ENCODE measurements around the gene KRTAP5-1. TPM values are rescaled to one million over a fixed set of nuclear protein-coding genes. Genes with fewer than 3 reads are reported as not detected.
A peak's percentile ranks its signal among the peaks of the same experiment; 100 is the strongest.

Gene KRTAP5-1
- polyA plus RNA-seq, 3 donors: 0.13 to 0.64 (median 0.48) TPM

GRCh38 chr11:1572197-1573076 is 12.6 kb downstream of the KRTAP5-1 start, which contains the start of gene DUSP8:
DUSP8 (minus strand) TSS chr11:1572271; CDS start chr11:1565826, 6,445 bp downstream.
- DNase-seq: peak; percentile 82

DNA sequence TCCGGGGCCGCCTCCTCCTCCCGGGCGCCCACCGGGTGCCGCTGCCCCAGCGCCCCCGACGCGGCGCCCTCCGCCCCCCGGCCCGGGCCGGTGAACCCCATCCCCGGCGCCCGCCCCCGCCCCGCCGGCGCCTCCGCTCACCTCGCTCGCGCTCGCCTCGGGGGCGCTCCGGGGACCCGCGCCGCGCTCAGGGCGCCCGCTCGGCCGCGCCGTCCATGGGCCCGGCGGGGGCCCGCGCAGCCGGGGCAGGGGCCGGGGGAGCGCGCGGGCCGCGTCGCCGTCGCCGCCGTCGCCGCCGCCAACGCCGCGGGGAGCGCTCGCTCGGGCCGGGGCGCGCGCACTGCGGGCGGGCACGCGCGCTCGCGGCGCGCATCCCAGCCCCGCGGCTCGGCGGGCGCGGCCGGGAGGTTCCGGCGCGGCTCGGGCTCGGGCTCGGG is 13.3 kb downstream of the KRTAP5-1 start:
- DNase-seq: no peak

GRCh38 chr11:1570896-1571759 is 14.0 kb downstream of the KRTAP5-1 start:
- DNase-seq: no peak

DNA sequence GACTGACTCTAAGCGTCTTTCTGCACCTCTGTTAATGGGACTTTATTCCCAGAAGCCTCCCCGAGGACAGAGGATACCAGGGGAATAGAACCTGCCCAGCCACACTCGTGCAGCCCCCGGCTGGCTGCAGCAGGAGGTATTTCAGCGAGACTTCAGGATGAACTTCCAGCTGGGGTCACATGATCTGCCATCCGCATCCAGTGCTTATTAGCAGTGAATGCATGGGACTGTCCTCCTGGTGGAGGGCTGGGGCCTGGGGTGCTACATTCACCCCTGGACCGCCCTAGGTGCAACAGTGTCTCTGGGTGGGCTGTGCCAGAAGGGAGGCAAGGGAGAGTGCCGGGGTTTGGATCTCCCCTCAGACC is 14.6 kb downstream of the KRTAP5-1 start:
- DNase-seq: no peak

- no peak for DNase-seq
These were observed 15.1 kb downstream of the KRTAP5-1 start for GRCh38 chr11:1570001-1570453.

DNA sequence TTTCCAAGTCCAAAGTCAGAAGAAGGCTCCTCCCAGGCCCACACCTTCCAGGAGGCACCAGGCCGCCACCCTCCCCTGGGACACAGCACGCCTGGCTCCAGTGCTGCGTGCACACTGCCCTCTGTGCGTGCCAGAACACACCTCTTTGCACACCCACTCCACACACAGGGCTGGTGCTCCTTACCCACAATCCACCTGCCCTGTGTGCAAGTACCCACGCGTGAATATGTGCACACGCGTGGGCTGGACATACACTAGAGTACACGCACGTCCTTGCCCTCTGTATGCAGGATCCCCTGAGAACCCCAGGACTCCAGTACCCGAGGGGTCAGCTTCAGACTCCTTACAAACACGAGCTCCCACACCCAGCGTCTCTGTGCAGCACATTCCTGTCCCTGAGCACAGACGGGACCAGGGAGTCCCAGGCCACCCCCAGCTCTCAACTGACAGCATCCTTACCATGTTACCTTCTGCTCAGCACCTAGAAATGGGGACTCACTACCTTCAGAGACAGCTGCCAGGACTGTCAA is 15.8 kb downstream of the KRTAP5-1 start:
- no peak for DNase-seq

GRCh38 chr11:1568441-1568911 is 16.6 kb downstream of the KRTAP5-1 start:
- DNase-seq: no peak

DNA sequence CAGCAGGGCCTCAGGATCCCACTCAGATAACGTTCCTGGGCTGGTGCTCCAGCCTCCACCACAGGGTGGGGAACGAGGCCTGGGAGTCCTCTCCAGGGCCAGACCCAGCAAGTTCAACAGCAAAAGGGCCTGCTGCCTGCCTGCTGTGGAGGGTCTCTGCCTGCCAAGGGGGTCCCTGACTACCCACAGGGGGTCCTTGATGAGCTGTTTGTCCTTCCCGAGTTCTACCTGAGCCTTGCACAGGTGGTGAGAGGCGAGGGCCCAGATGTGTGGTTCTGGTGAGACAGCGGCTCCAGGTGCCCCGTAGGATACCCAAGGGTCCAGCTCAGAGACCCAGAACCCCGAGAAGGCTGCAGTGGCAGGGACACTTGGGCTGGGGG is 17.4 kb downstream of the KRTAP5-1 start:
- no peak for DNase-seq

DNA sequence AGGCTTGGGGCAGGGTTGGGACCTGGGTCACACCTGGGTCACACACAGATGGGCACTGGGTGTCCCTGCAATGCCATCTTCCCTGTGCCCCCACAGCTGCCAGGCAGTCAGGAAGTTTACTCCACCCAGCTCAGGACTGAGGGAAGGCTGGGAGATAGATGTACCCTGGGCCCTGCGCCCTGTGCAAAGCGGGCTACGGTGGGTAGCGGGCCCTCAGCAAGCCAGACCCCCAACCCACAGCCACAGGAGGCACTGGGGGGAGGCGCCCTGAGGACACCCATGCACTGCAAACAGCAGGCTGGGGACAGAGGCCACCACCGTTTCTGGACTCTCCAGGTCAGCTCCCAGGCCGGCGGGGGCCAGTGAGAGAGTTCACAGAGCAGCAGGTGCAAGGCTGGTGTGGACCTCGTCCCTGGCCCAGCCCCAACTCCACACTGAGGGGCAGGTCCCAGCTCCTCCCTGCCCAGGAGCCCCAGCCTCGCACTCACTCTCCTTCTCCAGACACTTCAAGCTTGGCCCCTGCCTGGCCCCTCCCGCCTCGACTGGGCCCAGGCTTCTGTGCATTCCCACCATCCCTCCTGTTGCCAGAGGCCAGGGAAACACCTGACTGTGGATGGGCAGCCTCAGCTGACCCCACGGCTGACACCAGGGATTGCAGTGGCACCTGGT is 17.9 kb downstream of the KRTAP5-1 start:
- no peak for DNase-seq

- DNase-seq: no peak
These were observed 18.6 kb downstream of the KRTAP5-1 start for GRCh38 chr11:1566381-1567051.

GRCh38 chr11:1565904-1566247 is 19.2 kb downstream of the KRTAP5-1 start:
- no peak for DNase-seq

DNA sequence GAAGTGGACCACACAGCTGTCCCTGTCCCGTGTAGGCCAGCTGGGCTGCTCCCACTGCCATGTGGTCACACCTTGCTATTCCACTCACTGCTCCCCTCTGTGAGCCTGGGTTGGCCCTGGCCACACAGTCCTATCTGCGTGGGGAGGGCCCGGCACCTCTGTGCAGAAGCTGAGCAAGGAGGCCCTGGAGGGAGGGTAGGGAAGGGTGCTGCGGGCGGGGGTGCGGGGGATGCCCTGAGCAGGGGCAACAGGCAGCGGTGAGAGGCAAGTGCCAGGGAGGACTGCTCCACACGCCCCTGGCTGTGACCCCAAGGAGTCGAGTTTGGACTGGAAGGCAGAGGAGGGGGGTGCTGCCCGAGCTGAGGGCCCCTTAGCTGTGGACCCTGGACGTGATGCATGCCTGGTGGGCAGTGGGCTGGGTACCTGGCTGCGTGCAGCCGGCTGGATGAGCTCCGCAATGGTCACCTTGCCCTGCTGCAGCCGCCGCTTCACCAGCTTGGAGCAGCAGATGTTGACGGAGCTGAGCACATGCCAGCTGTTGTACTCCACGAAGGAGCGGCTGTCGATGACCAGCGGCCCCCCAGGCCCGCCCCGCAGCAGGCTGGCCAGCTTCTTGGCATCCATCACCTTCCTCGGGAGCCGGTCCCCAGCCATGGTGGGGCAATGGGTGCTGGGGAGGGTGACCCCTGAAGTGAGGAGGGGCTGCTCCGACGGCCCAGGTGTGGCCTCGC is 19.7 kb downstream of the KRTAP5-1 start:
- no peak for DNase-seq

DNA sequence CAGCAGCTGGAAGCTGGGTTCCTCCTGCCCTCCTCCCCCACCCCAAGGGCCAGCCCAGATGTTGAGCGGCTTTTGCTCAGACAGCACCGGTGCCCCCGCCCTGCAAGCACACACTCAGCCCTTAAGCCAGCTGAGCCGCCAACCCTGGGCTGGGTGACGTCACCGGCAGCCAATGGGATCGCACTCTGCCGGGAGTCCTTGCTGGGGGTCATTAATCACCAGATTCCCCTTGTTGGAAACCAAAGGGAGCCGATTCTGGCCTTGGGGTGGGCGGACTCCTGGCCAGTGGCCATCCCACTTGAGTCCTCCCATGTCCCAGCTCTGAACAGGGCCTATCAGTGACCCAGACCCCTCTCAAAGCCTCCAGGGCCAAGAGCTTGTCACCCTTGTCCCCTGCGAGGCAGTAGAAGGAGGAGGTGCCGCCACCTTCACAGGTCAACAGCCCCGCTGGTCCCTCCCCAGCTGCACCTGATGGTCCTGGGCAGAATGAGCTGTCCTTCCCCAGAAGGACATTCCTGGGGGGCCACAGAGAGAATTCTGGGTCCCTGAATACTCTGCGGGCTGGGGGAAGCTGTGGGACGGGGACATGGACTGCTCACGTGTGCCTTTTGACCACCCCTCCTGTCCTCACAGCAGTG is 20.4 kb downstream of the KRTAP5-1 start:
- peak; percentile 78 for DNase-seq

- DNase-seq: no peak
These were observed 21.2 kb downstream of the KRTAP5-1 start for GRCh38 chr11:1563697-1564534.

GRCh38 chr11:1563149-1563638 is 21.9 kb downstream of the KRTAP5-1 start:
- no peak for DNase-seq

DNA sequence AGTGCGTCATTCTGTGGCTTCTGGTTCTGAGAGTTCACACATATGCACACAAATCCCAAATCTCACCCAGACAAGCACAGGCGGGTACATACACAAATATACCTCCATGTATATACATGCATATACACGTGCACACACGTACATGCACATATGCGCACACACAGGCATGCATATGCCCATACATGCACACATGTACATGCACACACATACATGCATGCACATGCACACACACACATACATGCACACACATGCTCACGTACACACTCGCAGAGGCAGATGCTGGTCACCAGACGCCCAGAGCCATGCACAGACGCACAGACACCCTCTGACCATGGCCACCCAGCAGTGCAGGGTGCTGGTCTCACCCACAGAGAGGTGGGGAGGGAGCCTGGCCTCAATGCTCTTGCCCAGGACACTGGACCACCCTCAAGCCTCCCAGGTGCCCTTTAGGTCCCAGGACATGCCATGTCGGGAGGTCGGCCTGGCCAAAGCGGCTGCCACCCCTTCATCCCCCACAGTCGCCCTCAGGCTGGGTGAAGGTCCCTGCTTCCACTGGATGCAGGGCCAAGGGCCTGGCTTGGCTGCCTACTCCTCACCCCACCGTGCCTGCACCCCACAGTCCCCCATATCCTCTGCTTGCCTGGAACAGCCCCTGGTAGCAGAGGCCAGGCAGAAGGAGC is 22.5 kb downstream of the KRTAP5-1 start:
- no peak for DNase-seq

DNA sequence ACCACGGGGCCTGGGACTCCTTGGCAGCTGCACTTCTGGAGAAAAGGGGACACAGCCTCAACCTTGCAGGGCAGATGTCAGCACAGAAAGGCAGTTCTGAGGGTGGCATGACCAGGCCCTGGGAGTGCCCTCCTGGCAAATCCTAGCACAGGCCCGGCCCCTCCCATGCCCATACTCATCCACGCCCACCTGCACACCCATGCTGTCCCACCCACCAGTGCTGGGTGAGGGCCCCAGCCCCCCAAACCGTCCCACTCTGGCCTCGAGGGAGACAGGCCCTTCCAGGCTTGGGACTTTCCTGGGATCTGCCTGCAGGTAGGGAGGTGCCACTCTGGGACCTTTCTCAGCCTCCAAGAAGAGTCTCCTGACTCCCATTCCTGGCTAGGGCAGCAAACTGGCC is 23.1 kb downstream of the KRTAP5-1 start:
- no peak for DNase-seq

DNA sequence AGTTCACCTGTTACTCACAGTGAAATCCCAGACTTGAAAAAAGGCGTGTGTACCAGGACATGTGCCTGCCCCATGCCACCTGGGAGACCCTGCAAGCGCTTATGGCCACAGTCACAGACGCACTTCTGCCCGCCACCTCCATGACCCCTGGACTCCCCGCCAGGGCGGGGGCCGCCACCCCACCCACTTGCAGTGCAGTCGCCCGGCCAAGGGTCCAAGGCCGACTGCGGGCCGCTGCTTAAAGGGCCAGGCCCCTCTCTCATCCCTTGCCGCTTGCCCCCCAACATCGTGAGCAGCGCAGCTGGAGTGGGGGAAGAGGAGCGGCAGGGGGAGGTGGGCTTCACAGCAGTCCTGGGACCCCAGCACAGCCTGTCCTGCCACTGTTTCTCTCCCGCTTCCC is 23.8 kb downstream of the KRTAP5-1 start:
- no peak for DNase-seq

Measured in renal pelvis (tissue), 4 donors.